Mesothelial cell of epicardium (in vitro differentiated cells): ENCODE data around the gene MBOAT7. TPM values are rescaled to one million over a fixed set of nuclear protein-coding genes. Genes with fewer than 3 reads are reported as not detected.

Experiments
- DNase-seq, 2 experiments: peaks; one replicate each; pipeline ENCODE4 v3.0.0; 2021; ENCODE audit warnings: low spot score in 2 of 2; ENCODE audit not compliant: unreplicated experiment in 2 of 2
- H3K27ac Mint-ChIP-seq: 2 replicates; pipeline ENCODE4 v1.8.0; 2021; ENCODE audit warnings: mixed read lengths
- H3K27me3 Mint-ChIP-seq: 2 replicates; pipeline ENCODE4 v1.8.0; 2021; ENCODE audit warnings: low read depth, mixed read lengths
- H3K36me3 Mint-ChIP-seq: 2 replicates; pipeline ENCODE4 v1.8.0; 2021; ENCODE audit warnings: mixed read lengths
- H3K4me1 Mint-ChIP-seq: 2 replicates; pipeline ENCODE4 v1.8.0; 2021; ENCODE audit warnings: mixed read lengths
- H3K4me3 Mint-ChIP-seq: 2 replicates; pipeline ENCODE4 v1.8.0; 2021; ENCODE audit warnings: mild to moderate bottlenecking, moderate library complexity, mixed read lengths
- H3K9me3 Mint-ChIP-seq: 2 replicates; pipeline ENCODE4 v1.8.0; 2021; ENCODE audit warnings: mixed read lengths
- total RNA-seq: library from RNA; stranded (reverse); gene quantifications from 3 replicates; pipeline ENCODE4 v1.2.1, GENCODE V29; 2021
- TF ChIP-seq, protein P1 (sequence below): fragments of 200-600 bp; sonication (generic); IDR thresholded peaks from one replicate; pipeline ENCODE4 v1.5.0; 2021; ENCODE audit warnings: antibody characterized with exemption; ENCODE audit not compliant: unreplicated experiment

Gene MBOAT7
- total RNA-seq, 1 donor from 2014 or later = 113 TPM

GRCh38 chr19:54165222-54165621 is 24.2 kb downstream of the MBOAT7 start:
- H3K4me1 Mint-ChIP-seq = peaks cover 21% of the 10 kb centered on the region

DNA sequence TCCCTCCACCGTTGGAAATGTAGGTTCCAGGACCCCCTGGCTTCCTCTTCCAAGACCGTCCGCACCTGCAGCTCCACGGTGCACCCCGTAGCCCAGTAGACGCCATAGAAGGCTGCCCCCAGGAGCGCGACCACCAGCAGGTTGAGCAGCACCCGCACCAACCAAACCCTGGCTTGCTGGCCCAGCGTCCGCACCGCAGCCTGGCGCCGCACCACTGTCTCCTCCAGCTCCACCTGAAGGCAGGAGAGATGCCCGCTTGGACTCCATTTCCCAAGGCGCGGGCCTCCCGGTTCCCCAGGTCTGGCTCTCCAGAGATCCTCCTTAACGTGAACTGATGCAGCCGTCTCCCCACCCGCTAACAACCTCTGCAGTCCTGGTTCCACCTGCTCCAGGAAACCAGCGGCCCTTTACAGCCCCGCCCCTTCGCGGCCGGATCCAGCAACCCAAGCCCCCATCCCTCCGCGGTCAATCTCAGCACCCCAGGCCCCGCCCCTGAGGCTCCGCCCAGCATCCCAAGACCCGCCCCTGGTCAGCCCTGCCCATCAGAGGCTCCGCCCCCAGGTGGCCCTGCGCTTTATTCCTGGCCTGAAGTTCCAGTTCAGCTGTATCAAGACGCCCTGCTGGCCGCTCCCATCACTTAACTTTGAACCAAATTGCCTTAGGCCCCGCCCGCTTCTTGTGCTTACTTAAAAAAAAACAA is 24.9 kb downstream of the MBOAT7 start:
- H3K4me3 Mint-ChIP-seq = peak overlapping the region; percentile 22
- no peaks in the 10 kb centered on the region for H3K9me3 Mint-ChIP-seq
- peaks cover 27% of the 10 kb centered on the region for H3K4me1 Mint-ChIP-seq
- TF ChIP-seq, protein P1, sequence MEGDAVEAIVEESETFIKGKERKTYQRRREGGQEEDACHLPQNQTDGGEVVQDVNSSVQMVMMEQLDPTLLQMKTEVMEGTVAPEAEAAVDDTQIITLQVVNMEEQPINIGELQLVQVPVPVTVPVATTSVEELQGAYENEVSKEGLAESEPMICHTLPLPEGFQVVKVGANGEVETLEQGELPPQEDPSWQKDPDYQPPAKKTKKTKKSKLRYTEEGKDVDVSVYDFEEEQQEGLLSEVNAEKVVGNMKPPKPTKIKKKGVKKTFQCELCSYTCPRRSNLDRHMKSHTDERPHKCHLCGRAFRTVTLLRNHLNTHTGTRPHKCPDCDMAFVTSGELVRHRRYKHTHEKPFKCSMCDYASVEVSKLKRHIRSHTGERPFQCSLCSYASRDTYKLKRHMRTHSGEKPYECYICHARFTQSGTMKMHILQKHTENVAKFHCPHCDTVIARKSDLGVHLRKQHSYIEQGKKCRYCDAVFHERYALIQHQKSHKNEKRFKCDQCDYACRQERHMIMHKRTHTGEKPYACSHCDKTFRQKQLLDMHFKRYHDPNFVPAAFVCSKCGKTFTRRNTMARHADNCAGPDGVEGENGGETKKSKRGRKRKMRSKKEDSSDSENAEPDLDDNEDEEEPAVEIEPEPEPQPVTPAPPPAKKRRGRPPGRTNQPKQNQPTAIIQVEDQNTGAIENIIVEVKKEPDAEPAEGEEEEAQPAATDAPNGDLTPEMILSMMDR = no peak
- H3K27ac Mint-ChIP-seq = no peak overlapping the region
- peaks cover 9% of the 10 kb centered on the region for H3K27me3 Mint-ChIP-seq
- H3K36me3 Mint-ChIP-seq = peaks cover 2% of the 10 kb centered on the region
- peak in 1 of 2 experiments; percentile 52 for DNase-seq

More at GRCh38 chr19:54165222-54165621, 24.2 kb downstream of the MBOAT7 start:
- no peaks in the 10 kb centered on the region for H3K9me3 Mint-ChIP-seq
- DNase-seq = no peak
- TF ChIP-seq, protein P1 = no peak
- H3K36me3 Mint-ChIP-seq = peaks cover 2% of the 10 kb centered on the region
- peaks cover 9% of the 10 kb centered on the region for H3K27me3 Mint-ChIP-seq
- H3K27ac Mint-ChIP-seq = no peak overlapping the region
- no peak overlapping the region for H3K4me3 Mint-ChIP-seq

DNA sequence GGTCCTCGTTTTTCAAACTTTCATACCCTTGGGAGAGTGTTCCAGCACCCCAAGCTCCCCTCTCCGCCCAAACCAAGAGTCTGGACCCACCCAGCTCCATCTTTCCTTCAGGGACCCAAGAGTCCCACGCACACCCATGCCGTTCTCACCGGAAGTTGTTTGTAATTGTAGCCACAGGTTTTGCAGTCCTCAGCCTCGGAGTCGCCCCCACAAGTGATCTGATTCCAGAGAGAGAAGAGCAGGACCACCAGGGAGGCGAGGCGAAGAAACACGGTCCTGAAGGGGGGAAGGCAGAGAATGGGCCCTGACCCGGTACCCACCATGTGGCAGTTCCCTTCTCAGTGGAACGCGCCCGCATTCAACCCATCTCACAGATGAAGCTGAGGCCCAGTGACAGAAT is 26.5 kb downstream of the MBOAT7 start:
- no peak overlapping the region for H3K4me3 Mint-ChIP-seq
- peaks cover 9% of the 10 kb centered on the region for H3K27me3 Mint-ChIP-seq
- H3K36me3 Mint-ChIP-seq = peaks cover 2% of the 10 kb centered on the region
- TF ChIP-seq, protein P1 = no peak
- no peak overlapping the region for H3K27ac Mint-ChIP-seq
- no peaks in the 10 kb centered on the region for H3K9me3 Mint-ChIP-seq
- H3K4me1 Mint-ChIP-seq = peaks cover 37% of the 10 kb centered on the region
- no peak for DNase-seq

- peak overlapping the region; percentile 82 for H3K27ac Mint-ChIP-seq
- peaks cover 9% of the 10 kb centered on the region for H3K27me3 Mint-ChIP-seq
- H3K9me3 Mint-ChIP-seq = no peaks in the 10 kb centered on the region
- H3K4me3 Mint-ChIP-seq = peak overlapping the region; percentile 76
- peaks cover 37% of the 10 kb centered on the region for H3K4me1 Mint-ChIP-seq
- DNase-seq = peak; percentile 65 to 72
- TF ChIP-seq, protein P1 = no peak
- peaks cover 2% of the 10 kb centered on the region for H3K36me3 Mint-ChIP-seq
Observed at GRCh38 chr19:54162241-54162805, 27.1 kb downstream of the MBOAT7 start.

GRCh38 chr19:54160854-54161253 is 28.5 kb downstream of the MBOAT7 start:
- Mint-ChIP-seq H3K4me3 (peak overlapping the region; percentile 99), H3K4me1 (peaks cover 37% of the 10 kb centered on the region), H3K36me3 (peaks cover 6% of the 10 kb centered on the region), H3K27me3 (peaks cover 9% of the 10 kb centered on the region), H3K9me3 (no peaks in the 10 kb centered on the region), H3K27ac (peak overlapping the region; percentile 99)
- TF ChIP-seq, protein P1 = no peak
- DNase-seq = no peak
